Measurements from ENCODE around the gene NGEF.

- TF ChIP-seq EZH2 (IDR thresholded peaks at IDR 0.05; ENCODE audit: low read length, missing control alignments) (no peak), CTCF (conservative IDR thresholded peaks at IDR 0.05 in 1 of 2, IDR thresholded peaks at IDR 0.05 in 1 of 2; ENCODE audit: low read depth in 1 of 2, low read length in 2 of 2) (no peak)
These were observed 181.6 kb downstream of the NGEF start for GRCh38 chr2:232831496-232831895.

Data from fibroblast of lung (primary cell).